GM19438 (cell line): ENCODE measurements around the gene EFEMP1.

Experiments
- ATAC-seq: cut with Tn5 transposase; IDR thresholded peaks from one replicate; pipeline ENCODE4 v1.9.1; 2021; ENCODE audit warnings: low read depth; ENCODE audit not compliant: unreplicated experiment

Gene EFEMP1

GRCh38 chr2:55936351-55936750, 12.8 kb upstream of the EFEMP1 start:
- no peak for ATAC-seq

DNA sequence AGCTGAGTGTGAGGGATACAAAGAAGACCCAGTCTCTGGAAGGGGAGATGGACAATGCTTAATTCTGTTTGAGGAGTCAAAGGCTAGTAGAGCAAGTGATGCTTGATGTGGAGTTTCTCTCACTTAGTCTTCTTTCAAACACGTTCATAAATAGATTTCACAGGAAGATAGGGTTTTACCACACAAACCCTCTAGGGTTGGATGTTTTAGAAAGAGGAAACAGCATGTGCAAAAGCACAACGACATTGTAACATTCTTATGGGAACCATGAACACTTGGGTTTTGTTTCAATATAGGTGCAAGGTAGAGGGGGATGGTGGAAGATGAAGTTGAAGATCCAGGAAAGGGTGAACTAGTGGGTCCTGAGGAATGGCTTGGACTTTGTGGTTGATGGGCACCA, 10.8 kb upstream of the EFEMP1 start:
- ATAC-seq: no peak

DNA sequence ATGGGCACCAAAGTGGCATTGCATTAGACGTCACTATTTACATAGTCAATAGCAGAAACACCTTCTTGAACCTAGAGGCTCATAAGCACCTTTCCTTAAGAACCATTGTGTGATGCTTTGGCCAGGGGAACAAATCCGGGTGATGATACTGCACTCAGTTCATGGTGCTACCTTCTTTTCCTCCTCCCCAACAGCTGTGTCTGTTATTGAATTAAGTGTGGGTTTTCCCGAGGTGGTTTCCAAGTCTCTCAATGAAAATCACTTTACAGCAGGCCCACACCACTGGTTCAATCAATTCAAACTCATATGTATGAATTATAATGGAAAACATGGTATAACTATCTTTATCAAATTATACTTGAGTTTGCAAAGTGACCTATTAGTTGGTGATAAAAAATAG, 9.3 kb upstream of the EFEMP1 start:
- no peak for ATAC-seq

- ATAC-seq: no peak
These were observed 7.7 kb upstream of the EFEMP1 start for GRCh38 chr2:55931281-55931680.

- no peak for ATAC-seq
These were observed 5.9 kb upstream of the EFEMP1 start for GRCh38 chr2:55929476-55929875.

DNA sequence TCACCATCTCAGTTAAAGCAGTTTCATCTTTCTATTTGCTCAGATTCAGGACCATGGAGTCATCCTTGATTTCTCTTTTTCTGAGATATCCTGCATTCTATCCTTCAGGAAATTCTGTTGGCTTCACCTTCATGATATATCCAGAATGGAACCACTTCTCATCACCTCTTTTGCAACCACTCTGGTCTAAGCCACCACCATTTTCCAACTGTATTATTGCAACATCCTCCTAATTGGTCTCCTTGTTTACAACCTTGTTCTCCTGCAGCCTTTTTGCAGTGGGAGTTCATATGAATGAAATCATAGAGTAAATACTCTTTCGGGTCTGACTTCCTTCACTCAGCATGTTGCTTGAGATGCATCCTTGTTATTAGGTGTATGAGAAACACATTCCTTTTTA, 3.4 kb upstream of the EFEMP1 start:
- no peak for ATAC-seq

DNA sequence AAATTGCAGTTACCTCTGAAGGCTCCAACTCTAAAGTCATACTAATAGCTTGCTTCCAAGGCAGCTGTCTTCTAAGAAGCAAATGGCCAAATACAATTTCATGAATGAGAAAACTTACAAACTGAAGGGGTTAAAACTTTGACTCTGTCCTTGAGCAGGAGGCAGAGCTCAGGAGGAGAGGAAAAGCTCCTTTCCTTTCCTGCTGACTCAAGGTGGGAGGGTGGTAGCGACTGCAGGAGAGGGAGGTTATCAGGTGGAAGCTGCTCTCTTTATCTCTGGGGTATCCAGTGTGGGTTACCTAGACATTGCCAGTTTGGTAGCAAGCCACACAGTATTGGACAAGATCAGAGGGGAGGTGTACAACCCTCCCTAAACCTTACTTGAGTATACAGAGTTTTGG, 2.7 kb upstream of the EFEMP1 start:
- ATAC-seq: no peak

- no peak for ATAC-seq
These were observed 370 bp upstream of the EFEMP1 start for GRCh38 chr2:55923982-55924321.

- peak; percentile 18 for ATAC-seq
These were observed 1.2 kb downstream of the EFEMP1 start for GRCh38 chr2:55922291-55922907.

DNA sequence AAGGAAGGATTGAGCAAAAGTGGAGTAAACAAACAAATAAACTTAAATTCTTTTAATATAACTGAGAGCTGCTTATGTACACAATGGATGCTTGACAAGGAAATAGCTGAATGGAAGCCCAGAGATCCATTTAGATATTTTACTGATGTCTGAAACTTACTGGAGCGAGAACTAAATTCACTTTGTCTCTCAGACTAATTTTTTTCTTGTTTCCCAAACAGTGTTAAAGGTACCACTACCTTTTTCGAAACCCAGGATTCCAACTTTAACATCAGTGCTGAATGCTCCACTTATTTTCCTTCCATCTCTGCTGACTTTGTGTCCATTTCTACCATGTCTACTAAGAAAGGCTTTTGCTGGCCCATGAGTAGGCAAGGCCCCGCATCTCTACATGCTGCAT, 4.0 kb downstream of the EFEMP1 start:
- ATAC-seq: no peak

DNA sequence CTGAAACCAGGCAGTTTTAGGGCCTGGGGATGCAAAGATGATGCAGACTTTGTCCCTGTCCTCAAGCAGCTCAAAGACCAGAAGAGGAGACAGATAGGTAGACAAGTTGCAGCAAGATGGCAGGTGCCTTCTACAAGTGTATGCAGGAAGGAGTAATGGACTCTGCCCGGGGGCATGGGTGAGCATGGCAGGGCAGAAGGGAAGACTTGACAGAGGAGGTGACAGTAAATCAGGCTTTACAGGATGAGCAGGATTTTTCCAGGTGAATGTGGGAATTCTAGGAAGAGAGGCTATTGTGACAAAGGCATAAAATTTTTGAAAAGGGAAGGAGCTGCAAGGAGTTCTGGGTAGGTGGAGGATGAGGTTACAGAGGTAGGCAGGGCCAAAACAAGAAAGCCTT, 4.7 kb downstream of the EFEMP1 start:
- no peak for ATAC-seq

- no peak for ATAC-seq
These were observed 5.7 kb downstream of the EFEMP1 start for GRCh38 chr2:55917713-55918390.

DNA sequence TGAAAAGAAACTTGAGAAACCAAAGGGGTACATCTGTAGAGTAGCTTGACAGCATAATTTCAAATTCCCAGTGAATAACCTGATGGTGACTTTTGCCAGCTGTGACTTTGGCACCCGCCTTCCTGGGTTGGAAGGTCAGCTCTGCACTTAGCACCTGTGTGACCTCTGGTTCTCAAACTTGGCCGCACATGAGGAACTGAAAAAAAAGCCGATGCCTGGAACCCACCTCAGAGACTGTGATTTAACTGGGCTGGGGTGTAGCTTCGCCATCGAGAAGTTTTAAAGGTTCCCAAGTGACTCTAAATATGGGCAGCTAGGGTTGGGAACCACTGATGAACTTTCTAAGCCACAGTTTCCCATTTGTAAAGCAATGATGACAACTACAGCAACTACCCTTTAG, 6.5 kb downstream of the EFEMP1 start:
- ATAC-seq: no peak

- no peak for ATAC-seq
These were observed 7.0 kb downstream of the EFEMP1 start for GRCh38 chr2:55916473-55917049.

DNA sequence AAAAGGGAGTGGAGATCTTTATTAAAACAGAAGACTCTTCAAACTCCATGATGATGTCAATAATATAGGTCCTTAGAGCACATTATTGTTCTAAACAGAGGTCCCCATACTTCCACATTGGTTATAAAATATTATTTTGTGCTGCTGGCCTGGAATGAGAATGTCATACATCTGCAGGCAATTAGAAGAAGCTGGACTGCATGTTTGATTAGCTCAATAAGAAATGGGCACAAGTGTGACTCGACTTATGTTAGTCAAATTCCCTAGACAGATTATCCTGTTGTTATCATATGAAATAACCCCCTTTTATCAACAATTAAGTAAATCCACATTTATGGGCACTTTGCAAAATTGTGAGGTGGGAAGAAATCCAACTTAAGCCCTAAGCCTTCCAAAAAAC, 8.8 kb downstream of the EFEMP1 start:
- no peak for ATAC-seq

DNA sequence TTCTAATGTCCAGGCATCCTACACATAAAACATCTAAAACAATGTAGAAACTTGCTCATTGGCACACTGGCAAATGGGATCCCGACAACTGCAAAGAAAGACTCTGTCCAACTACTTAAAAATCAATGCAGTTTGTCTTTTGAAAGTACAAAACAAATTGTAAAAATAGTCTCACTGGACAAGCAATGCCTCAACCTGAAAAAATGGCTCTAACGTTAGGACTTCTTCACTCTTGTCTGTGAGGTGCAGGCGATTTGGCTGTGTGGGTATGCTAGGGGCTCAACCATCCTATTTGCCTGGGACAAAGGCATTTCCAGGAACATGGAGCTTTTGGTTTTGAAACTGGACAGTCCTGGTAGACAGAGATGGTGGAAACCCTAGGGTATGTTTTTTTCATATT, 10.7 kb downstream of the EFEMP1 start:
- ATAC-seq: no peak

DNA sequence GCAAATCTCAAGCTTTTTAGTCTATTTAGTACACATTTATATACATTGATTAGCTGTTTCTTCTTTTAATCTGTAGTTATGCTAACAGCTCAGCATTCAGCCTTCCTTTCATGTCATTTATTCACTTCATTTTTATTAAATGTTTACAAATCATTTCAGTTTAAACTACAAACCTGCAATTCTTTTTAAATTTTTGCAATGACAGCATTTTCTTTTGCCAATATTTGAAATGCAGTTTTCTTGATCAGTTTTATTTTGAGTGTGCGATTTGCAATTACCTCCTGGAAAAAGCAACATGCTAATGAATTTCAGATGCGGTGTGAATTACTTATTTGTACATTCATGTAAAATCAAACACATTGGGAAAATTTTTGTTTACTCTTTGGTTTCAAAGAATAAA, 13.5 kb downstream of the EFEMP1 start:
- no peak for ATAC-seq

- ATAC-seq: no peak
These were observed 15.9 kb downstream of the EFEMP1 start for GRCh38 chr2:55907686-55908085.

DNA sequence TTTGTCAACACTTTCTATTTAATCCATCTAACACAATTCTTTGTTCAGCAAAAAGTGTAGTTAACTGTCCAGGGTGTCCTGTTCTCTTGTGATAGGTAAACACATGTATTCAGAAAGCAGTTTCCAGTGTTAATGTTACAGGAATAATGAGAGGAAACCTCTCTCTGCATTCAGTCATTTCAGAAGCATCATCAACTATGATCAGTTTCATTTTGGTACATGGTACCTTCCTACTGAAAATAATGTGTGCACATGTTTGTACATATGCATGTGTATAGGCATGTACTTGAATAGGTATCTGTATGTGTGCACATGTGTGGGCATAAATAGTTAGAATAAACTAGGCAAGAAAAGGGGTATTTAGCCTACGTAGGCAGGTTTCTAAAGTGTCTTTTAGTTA, 16.6 kb downstream of the EFEMP1 start:
- no peak for ATAC-seq

DNA sequence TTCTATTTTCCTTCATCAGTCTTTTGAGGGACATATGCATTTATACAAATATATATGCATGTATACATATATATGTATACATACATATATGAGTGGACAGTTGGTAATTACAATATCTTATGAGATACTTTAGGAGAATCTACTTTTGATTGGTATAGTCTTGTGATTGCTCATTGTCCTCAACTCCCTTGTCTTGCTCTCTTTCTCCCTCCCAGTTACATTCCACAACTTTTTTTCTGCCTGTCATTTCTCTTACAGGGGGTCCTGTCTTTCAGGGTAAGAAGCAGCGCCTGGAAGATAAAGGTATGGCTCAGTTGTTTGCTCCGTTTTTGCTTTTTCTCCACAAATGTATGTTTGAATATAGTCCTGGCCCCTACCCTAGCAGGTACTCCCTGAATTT, 19.9 kb downstream of the EFEMP1 start:
- no peak for ATAC-seq

DNA sequence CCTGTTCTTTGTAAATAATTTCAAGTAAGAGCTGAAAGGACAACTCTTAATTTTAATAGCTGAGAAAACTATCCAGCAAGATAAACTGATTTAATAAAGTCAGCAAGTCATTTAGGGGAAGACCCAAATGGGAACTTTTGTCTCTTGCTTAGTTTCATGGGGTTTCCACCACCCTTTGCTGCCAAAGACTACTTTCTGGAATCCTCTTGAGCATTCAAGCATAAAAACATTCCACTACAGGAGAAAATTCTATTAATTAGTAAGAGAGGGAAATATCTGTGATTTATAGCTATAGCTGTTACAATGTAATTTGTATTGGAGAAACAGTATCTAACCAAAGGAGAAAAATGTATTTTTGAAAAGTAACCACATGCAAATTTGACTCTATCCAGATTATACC, 20.6 kb downstream of the EFEMP1 start:
- no peak for ATAC-seq

GRCh38 chr2:55902429-55902828, 21.2 kb downstream of the EFEMP1 start:
- ATAC-seq: no peak
